Neuronal stem cell (in vitro differentiated cells): ENCODE measurements around the gene CCDC77.
A peak's percentile ranks its signal among the peaks of the same experiment; 100 is the strongest.

ENCODE experiments used
- DNase-seq: peaks from one replicate; pipeline ENCODE4 v3.0.0-alpha.2; 2013; ENCODE audit warnings: low spot score
- H2AFZ ChIP-seq: one replicate; pipeline ENCODE4 v1.6.1; 2013; ENCODE audit warnings: mild to moderate bottlenecking, low read length, inconsistent platforms
- H2AK5ac ChIP-seq: 2 replicates; pipeline ENCODE4 v1.6.1; 2013; ENCODE audit warnings: low read depth, mild to moderate bottlenecking, inconsistent platforms, low read length, moderate library complexity, mixed read lengths
- H2BK120ac ChIP-seq: 2 replicates; pipeline ENCODE4 v1.6.1; 2013; ENCODE audit warnings: low read depth, mild to moderate bottlenecking, inconsistent platforms, low read length, moderate library complexity, mixed read lengths
- H2BK12ac ChIP-seq: one replicate; pipeline ENCODE4 v1.6.1; 2013; ENCODE audit warnings: low read length, inconsistent platforms
- H2BK15ac ChIP-seq: 2 replicates; pipeline ENCODE4 v1.6.1; 2013; ENCODE audit warnings: mild to moderate bottlenecking, low read length, inconsistent platforms, mixed read lengths
- H2BK5ac ChIP-seq: one replicate; pipeline ENCODE4 v1.6.1; 2013; ENCODE audit warnings: inconsistent platforms, mild to moderate bottlenecking, low read length, moderate library complexity
- H3K14ac ChIP-seq: one replicate; pipeline ENCODE4 v1.6.1; 2013; ENCODE audit warnings: low read length, inconsistent platforms
- H3K18ac ChIP-seq: 2 replicates; pipeline ENCODE4 v1.6.1; 2013; ENCODE audit warnings: low read length, inconsistent platforms
- H3K23ac ChIP-seq: 2 replicates; pipeline ENCODE4 v1.6.1; 2013; ENCODE audit warnings: low read depth, mild to moderate bottlenecking, mixed read lengths, low read length, inconsistent platforms; ENCODE audit not compliant: poor library complexity
- H3K27ac ChIP-seq: replicated peaks from 3 replicates; pipeline ENCODE4 v1.5.1; 2013; ENCODE audit warnings: low read length, inconsistent platforms
- H3K27me3 ChIP-seq, 3 experiments: 2 replicates each; pipeline ENCODE4 v1.6.1; 2013; ENCODE audit warnings: low read length in 3 of 3, mild to moderate bottlenecking in 2 of 3, inconsistent platforms in 1 of 3, low read depth in 1 of 3, mixed read lengths in 1 of 3, moderate library complexity in 1 of 3; ENCODE audit not compliant: control insufficient read depth in 3 of 3, insufficient read depth in 3 of 3
- H3K36me3 ChIP-seq, 2 donors: replicated peaks in 1 of 2; 2 replicates each; pipeline ENCODE4 v1.6.1; 2013; ENCODE audit warnings: low read length in 2 of 2; ENCODE audit not compliant: control insufficient read depth in 2 of 2, insufficient read depth in 2 of 2
- H3K4ac ChIP-seq: 2 replicates; pipeline ENCODE4 v1.6.1; 2013; ENCODE audit warnings: inconsistent platforms, mild to moderate bottlenecking, low read length, moderate library complexity
- H3K4me1 ChIP-seq, 2 donors: 1 replicate in 1 of 2; 2 replicates in 1 of 2; pipeline ENCODE4 v1.6.1; 2013; ENCODE audit warnings: low read length in 2 of 2, low read depth in 1 of 2; ENCODE audit not compliant: control insufficient read depth in 2 of 2, insufficient read depth in 1 of 2
- H3K4me2 ChIP-seq: one replicate; pipeline ENCODE4 v1.6.1; 2013; ENCODE audit warnings: mild to moderate bottlenecking, low read length, inconsistent platforms; ENCODE audit not compliant: insufficient read depth, poor library complexity, severe bottlenecking
- H3K4me3 ChIP-seq, 2 donors: 2 replicates each; pipeline ENCODE4 v1.5.1; 2013; ENCODE audit warnings: low read length in 2 of 2, mild to moderate bottlenecking in 2 of 2, inconsistent platforms in 1 of 2, moderate library complexity in 1 of 2
- H3K79me1 ChIP-seq: one replicate; pipeline ENCODE4 v1.6.1; 2013; ENCODE audit warnings: low read depth, mild to moderate bottlenecking, inconsistent platforms, low read length, moderate library complexity
- H3K9ac ChIP-seq: one replicate; pipeline ENCODE4 v1.6.1; 2013; ENCODE audit warnings: mild to moderate bottlenecking, low read depth, low read length, inconsistent platforms; ENCODE audit not compliant: poor library complexity
- H3K9me3 ChIP-seq, 2 donors: replicated peaks in 1 of 2; 2 replicates each; pipeline versions ENCODE3 to v1.6.1; 2013; ENCODE audit warnings: low read length in 2 of 2, mild to moderate bottlenecking in 2 of 2, inconsistent platforms in 1 of 2, low read depth in 1 of 2, mixed read lengths in 1 of 2, moderate library complexity in 1 of 2; ENCODE audit not compliant: control insufficient read depth in 2 of 2, insufficient read depth in 1 of 2
- H4K8ac ChIP-seq: one replicate; pipeline ENCODE4 v1.6.1; 2013; ENCODE audit warnings: low read depth, mild to moderate bottlenecking, inconsistent platforms, low read length, moderate library complexity
- H4K91ac ChIP-seq: one replicate; pipeline ENCODE4 v1.6.1; 2013; ENCODE audit warnings: low read length, low read depth, mild to moderate bottlenecking, inconsistent platforms; ENCODE audit not compliant: poor library complexity
- WGBS, 2 donors: extraction: QIAGEN DNeasy Blood & Tissue Kit; methylation state at CpG; one replicate each; pipeline ENCODE4 v1.1.7; 2013; ENCODE audit warnings: missing lambda C conversion rate in 2 of 2, mixed read lengths in 1 of 2; ENCODE audit not compliant: insufficient read length in 2 of 2, insufficient replicate concordance in 1 of 2; ENCODE audit errors: extremely low coverage in 2 of 2; 5-methylcytosine and 5-hydroxymethylcytosine counted together

Gene CCDC77

DNA sequence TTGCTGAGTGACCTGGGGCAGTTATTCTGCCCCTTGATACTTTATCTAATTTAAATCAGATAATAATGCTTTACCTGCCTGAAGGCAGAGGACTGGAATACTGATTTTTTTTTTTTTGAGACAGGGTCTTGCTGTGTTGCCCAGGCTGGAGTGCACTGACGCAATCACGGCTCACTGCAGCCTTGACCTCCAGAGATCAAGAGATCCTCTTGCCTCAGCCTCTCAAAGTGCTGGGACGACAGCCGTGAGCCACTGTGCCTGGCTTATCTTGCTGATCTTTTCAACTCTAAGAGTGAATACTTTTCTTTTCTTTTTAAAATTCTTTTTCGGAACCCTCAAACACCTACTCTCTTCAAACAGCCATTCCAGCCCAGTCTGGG, 57.6 kb downstream of the CCDC77 start:
- Histone ChIP-seq H3K4me1 (peaks cover 6 to 16% of the 10 kb centered on the region in 2 donors), H3K27ac (no peak overlapping the region), H2BK120ac (no peak overlapping the region), H3K9me3 (no peaks in the 10 kb centered on the region), H2BK15ac (peak overlapping the region; percentile 1), H4K8ac (no peak overlapping the region), H3K79me1 (no peaks in the 10 kb centered on the region), H3K14ac (no peak overlapping the region), H3K9ac (no peak overlapping the region), H2AFZ (peak overlapping the region; percentile 90), H3K4me3 (peak overlapping the region in 1 of 2 donors; percentile 52), H3K36me3 (no peaks in the 10 kb centered on the region), H2BK5ac (peak overlapping the region; percentile 42), H2AK5ac (no peak overlapping the region), H3K4ac (no peak overlapping the region), H3K18ac (peak overlapping the region; percentile 78), H3K23ac (no peak overlapping the region), H2BK12ac (no peak overlapping the region), H3K27me3 (peaks cover 0 to 46% (median 9%) of the 10 kb centered on the region in 3 experiments), H4K91ac (no peak overlapping the region), H3K4me2 (peak overlapping the region; percentile 78)
- no peak for DNase-seq
- no CpG with 5 or more reads among the region's 5 CpGs for WGBS, 2 donors

DNA sequence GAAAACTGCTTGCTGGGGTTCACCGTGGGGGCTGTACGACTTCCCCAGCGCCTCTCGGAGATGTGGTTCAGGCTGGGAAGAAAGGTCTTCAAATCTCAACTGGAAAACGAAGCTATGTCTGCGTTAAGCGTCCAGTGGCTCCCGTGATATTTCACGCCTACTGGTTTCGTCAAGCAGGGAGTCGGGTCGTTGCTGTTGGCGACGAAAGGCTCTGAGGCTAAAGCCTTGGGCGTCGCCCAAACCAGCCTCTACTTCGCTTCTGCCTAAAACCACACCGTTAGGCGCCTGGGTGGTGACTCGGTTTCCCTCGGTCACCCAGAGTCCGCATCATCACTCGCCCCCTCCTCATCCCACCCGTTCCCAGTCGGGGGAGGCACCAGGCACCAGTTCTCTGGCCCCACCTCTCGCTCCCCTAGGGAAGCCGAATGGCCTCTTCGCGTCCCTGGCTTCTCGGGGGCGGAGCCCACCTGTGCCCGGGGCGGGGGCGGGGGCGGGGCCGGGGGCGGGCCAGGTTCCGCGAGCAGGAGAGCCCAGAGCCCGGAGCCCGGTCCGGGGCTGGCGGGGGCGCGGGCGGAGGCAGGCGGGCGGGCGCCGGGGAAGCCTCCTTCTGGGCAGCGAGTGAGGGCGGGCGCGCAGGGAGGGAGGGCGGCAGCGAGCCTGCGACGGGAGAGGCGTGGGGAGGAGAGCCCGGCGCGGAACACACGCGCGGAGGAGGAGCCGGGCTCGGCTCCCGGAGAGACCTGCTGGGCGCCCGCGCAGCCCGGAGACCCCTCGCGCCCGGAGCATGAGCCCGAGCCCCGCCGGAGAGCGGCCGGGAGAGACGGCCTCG, 58.2 kb downstream of the CCDC77 start, which contains the start of gene B4GALNT3:
Gene B4GALNT3 (plus strand): TSS at position 510 of the 829 bp plus-strand sequence. CDS start 438 bp downstream, outside the sequence.
- H3K4me1 ChIP-seq, result peaks cover 7 to 16% of the 10 kb centered on the region in 2 donors
- no peaks in the 10 kb centered on the region for H3K9me3 ChIP-seq
- H4K91ac ChIP-seq, result no peak within 1 kb of the TSS
- H2BK5ac ChIP-seq, result peak within 1 kb of the TSS; percentile 42
- H2BK15ac ChIP-seq, result peak within 1 kb of the TSS; percentile 49
- peaks cover 0 to 47% (median 9%) of the 10 kb centered on the region in 3 experiments for H3K27me3 ChIP-seq
- peak within 1 kb of the TSS; percentile 98 for H3K18ac ChIP-seq
- no CpG with 5 or more reads among the region's 82 CpGs for WGBS, 2 donors
- H2AFZ ChIP-seq, result peak within 1 kb of the TSS; percentile 90
- no peak within 1 kb of the TSS for H4K8ac ChIP-seq
- no peak within 1 kb of the TSS for H3K14ac ChIP-seq
- peak; percentile 57 for DNase-seq
- no peak within 1 kb of the TSS for H3K4ac ChIP-seq
- H3K4me2 ChIP-seq, result peak within 1 kb of the TSS; percentile 81
- no peak within 1 kb of the TSS for H2BK120ac ChIP-seq
- H2AK5ac ChIP-seq, result peak within 1 kb of the TSS; percentile 58
- H3K23ac ChIP-seq, result peak within 1 kb of the TSS; percentile 74
- H3K79me1 ChIP-seq, result no peaks in the 10 kb centered on the region
- no peak within 1 kb of the TSS for H2BK12ac ChIP-seq
- H3K4me3 ChIP-seq, result peak within 1 kb of the TSS; percentile 52 to 89
- no peak within 1 kb of the TSS for H3K27ac ChIP-seq
- peak within 1 kb of the TSS; percentile 84 for H3K9ac ChIP-seq
- no peaks in the 10 kb centered on the region for H3K36me3 ChIP-seq

DNA sequence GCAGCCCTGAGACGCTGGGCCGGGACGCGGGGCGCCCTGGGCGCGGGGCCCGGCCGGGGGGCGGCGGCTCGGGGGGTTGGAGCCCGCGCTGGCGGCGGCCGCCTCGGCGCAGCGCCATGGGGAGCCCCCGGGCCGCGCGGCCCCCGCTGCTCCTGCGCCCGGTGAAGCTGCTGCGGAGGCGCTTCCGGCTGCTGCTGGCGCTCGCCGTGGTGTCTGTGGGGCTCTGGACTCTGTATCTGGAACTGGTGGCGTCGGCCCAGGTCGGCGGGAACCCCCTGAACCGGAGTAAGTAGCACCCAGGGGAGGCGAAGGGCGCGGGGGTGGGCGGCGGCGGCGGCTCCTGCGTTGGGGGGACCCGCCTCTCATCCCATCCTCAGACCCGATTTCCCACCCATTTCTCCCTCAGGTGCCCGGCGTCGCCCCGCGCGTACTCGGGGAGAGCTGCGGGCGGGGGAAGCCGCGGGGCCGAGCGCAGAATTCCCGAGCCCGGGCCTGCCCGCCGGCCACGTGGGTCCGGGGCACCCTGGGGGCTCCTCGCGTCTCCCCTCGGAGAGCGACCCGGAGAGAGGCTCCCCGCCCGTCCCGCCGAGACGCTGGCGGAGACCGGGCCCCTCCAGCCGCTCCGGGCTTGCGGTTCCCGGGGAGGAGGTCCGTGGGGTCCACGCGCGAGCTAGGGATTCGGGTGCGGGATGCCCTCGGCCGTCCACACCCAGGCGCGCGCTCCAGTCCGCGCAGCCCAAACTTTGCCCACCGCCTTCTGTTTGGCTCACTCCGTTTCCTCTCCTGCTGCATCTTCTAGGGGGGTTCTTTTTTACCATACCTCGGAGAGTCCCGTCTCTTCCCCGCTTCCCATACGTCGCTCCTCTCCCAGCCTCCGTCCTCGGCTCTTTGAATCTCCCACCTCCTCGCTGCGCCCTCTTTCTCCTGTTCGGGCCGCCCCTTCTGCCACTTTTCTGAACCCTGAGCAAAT, 59.1 kb downstream of the CCDC77 start:
- no CpG with 5 or more reads among the region's 109 CpGs for WGBS, 2 donors
- peak overlapping the region; percentile 84 for H3K9ac ChIP-seq
- no peaks in the 10 kb centered on the region for H3K9me3 ChIP-seq
- peak overlapping the region; percentile 52 to 89 for H3K4me3 ChIP-seq
- peak overlapping the region; percentile 49 for H2BK15ac ChIP-seq
- no peak overlapping the region for H4K8ac ChIP-seq
- H3K14ac ChIP-seq, result no peak overlapping the region
- H2AK5ac ChIP-seq, result peak overlapping the region; percentile 58
- H3K4me1 ChIP-seq, result peaks cover 11 to 13% of the 10 kb centered on the region in 2 donors
- H3K27me3 ChIP-seq, result peaks cover 0 to 52% (median 9%) of the 10 kb centered on the region in 3 experiments
- H3K4me2 ChIP-seq, result peak overlapping the region; percentile 81
- no peak overlapping the region for H3K4ac ChIP-seq
- no peak overlapping the region for H3K27ac ChIP-seq
- H3K79me1 ChIP-seq, result no peaks in the 10 kb centered on the region
- H2BK12ac ChIP-seq, result no peak overlapping the region
- H3K23ac ChIP-seq, result peak overlapping the region; percentile 74
- H2BK120ac ChIP-seq, result no peak overlapping the region
- no peak overlapping the region for H2BK5ac ChIP-seq
- no peaks in the 10 kb centered on the region for H3K36me3 ChIP-seq
- H4K91ac ChIP-seq, result no peak overlapping the region
- DNase-seq, result no peak
- H2AFZ ChIP-seq, result peak overlapping the region; percentile 90
- peak overlapping the region; percentile 98 for H3K18ac ChIP-seq
